Keratinocyte (primary cell): ENCODE measurements around the gene WWC1.

Source experiments
- CTCF ChIP-seq, 3 experiments: IDR thresholded peaks in 1 of 3; conservative IDR thresholded peaks in 1 of 3; optimal IDR thresholded peaks in 1 of 3; 2 replicates in 2 of 3; 3 replicates in 1 of 3; pipeline versions ENCODE3 to v1.5.1; 2011; ENCODE audit warnings: low read length in 3 of 3, mild to moderate bottlenecking in 3 of 3, moderate library complexity in 2 of 3, control low read depth in 1 of 3, inconsistent platforms in 1 of 3; ENCODE audit not compliant: insufficient read depth in 2 of 3; ENCODE audit errors: extremely low read depth in 1 of 3
- EZH2 ChIP-seq: IDR thresholded peaks from one replicate; pipeline ENCODE4 v1.6.1; 2012; ENCODE audit warnings: inconsistent platforms, mild to moderate bottlenecking, low read length, moderate library complexity

- TF ChIP-seq CTCF (optimal IDR thresholded peaks at IDR 0.05 in 1 of 3, IDR thresholded peaks at IDR 0.05 in 1 of 3, conservative IDR thresholded peaks at IDR 0.05 in 1 of 3; ENCODE audit: extremely low read depth in 1 of 3, insufficient read depth in 2 of 3, low read length in 3 of 3) (no peak), EZH2 (no peak)
Measured at GRCh38 chr5:168260353-168261226, 30.9 kb upstream of the WWC1 start.
